Measurements from ENCODE around the gene ROR1.

ROR1 gene

GRCh38 chr1:63756839-63757238, 17.0 kb upstream of the ROR1 start:
- Histone ChIP-seq H3K4me3 (ENCODE audit: low read length in 2 of 2) (no peak overlapping the region), H3K9me3 (ENCODE audit: control insufficient read depth in 2 of 2, low read length in 2 of 2) (no peaks in the 10 kb centered on the region), H3K9ac (ENCODE audit: low read depth in 1 of 2, low read length in 2 of 2) (no peak overlapping the region), H3K36me3 (ENCODE audit: control insufficient read depth in 2 of 2, insufficient read depth in 2 of 2, low read length in 2 of 2) (no peaks in the 10 kb centered on the region), H3K27me3 (ENCODE audit: control insufficient read depth in 2 of 2, insufficient read depth in 2 of 2, low read length in 2 of 2) (no peaks in the 10 kb centered on the region), H3K27ac (ENCODE audit: low read depth in 2 of 2, low read length in 2 of 2) (no peak overlapping the region), H3K4me1 (ENCODE audit: control insufficient read depth in 2 of 2, insufficient read depth in 2 of 2, low read length in 2 of 2) (peaks cover 2% of the 10 kb centered on the region in 2 donors)

GRCh38 chr1:63757334-63757733, 16.5 kb upstream of the ROR1 start:
- Histone ChIP-seq H3K4me1 (ENCODE audit: control insufficient read depth in 2 of 2, insufficient read depth in 2 of 2, low read length in 2 of 2) (peaks cover 2% of the 10 kb centered on the region in 2 donors), H3K9me3 (ENCODE audit: control insufficient read depth in 2 of 2, low read length in 2 of 2) (no peaks in the 10 kb centered on the region), H3K9ac (ENCODE audit: low read depth in 1 of 2, low read length in 2 of 2) (no peak overlapping the region), H3K27me3 (ENCODE audit: control insufficient read depth in 2 of 2, insufficient read depth in 2 of 2, low read length in 2 of 2) (no peaks in the 10 kb centered on the region), H3K4me3 (ENCODE audit: low read length in 2 of 2) (no peak overlapping the region), H3K36me3 (ENCODE audit: control insufficient read depth in 2 of 2, insufficient read depth in 2 of 2, low read length in 2 of 2) (no peaks in the 10 kb centered on the region), H3K27ac (ENCODE audit: low read depth in 2 of 2, low read length in 2 of 2) (no peak overlapping the region)

- no peaks in the 10 kb centered on the region for H3K9me3 ChIP-seq (ENCODE audit: control insufficient read depth in 2 of 2, low read length in 2 of 2)
These were observed 15.0 kb upstream of the ROR1 start for GRCh38 chr1:63758791-63759190.

GRCh38 chr1:63759778-63760177, 14.0 kb upstream of the ROR1 start:
- Histone ChIP-seq H3K36me3 (ENCODE audit: control insufficient read depth in 2 of 2, insufficient read depth in 2 of 2, low read length in 2 of 2) (no peaks in the 10 kb centered on the region), H3K27me3 (ENCODE audit: control insufficient read depth in 2 of 2, insufficient read depth in 2 of 2, low read length in 2 of 2) (no peaks in the 10 kb centered on the region), H3K9ac (ENCODE audit: low read depth in 1 of 2, low read length in 2 of 2) (no peak overlapping the region), H3K27ac (ENCODE audit: low read depth in 2 of 2, low read length in 2 of 2) (no peak overlapping the region), H3K4me3 (ENCODE audit: low read length in 2 of 2) (no peak overlapping the region), H3K4me1 (ENCODE audit: control insufficient read depth in 2 of 2, insufficient read depth in 2 of 2, low read length in 2 of 2) (peaks cover 2% of the 10 kb centered on the region in 2 donors), H3K9me3 (ENCODE audit: control insufficient read depth in 2 of 2, low read length in 2 of 2) (no peaks in the 10 kb centered on the region)

More at GRCh38 chr1:63758791-63759190, 15.0 kb upstream of the ROR1 start:
- H3K4me1 ChIP-seq (ENCODE audit: control insufficient read depth in 2 of 2, insufficient read depth in 2 of 2, low read length in 2 of 2): peaks cover 2% of the 10 kb centered on the region in 2 donors
- peak overlapping the region in 1 of 2 donors; percentile 23 for H3K27ac ChIP-seq (ENCODE audit: low read depth in 2 of 2, low read length in 2 of 2)
- H3K4me3 ChIP-seq (ENCODE audit: low read length in 2 of 2): no peak overlapping the region
- no peak overlapping the region for H3K9ac ChIP-seq (ENCODE audit: low read depth in 1 of 2, low read length in 2 of 2)
- no peaks in the 10 kb centered on the region for H3K27me3 ChIP-seq (ENCODE audit: control insufficient read depth in 2 of 2, insufficient read depth in 2 of 2, low read length in 2 of 2)
- no peaks in the 10 kb centered on the region for H3K36me3 ChIP-seq (ENCODE audit: control insufficient read depth in 2 of 2, insufficient read depth in 2 of 2, low read length in 2 of 2)

GRCh38 chr1:63770381-63770780, 3.4 kb upstream of the ROR1 start:
- no peak overlapping the region for H3K27ac ChIP-seq (ENCODE audit: low read depth in 2 of 2, low read length in 2 of 2)
- H3K9ac ChIP-seq (ENCODE audit: low read depth in 1 of 2, low read length in 2 of 2): no peak overlapping the region
- H3K27me3 ChIP-seq (ENCODE audit: control insufficient read depth in 2 of 2, insufficient read depth in 2 of 2, low read length in 2 of 2): peaks cover 0 to 2% of the 10 kb centered on the region in 2 donors
- peaks cover 3 to 4% of the 10 kb centered on the region in 2 donors for H3K4me1 ChIP-seq (ENCODE audit: control insufficient read depth in 2 of 2, insufficient read depth in 2 of 2, low read length in 2 of 2)
- no peak overlapping the region for H3K4me3 ChIP-seq (ENCODE audit: low read length in 2 of 2)
- no peaks in the 10 kb centered on the region for H3K9me3 ChIP-seq (ENCODE audit: control insufficient read depth in 2 of 2, low read length in 2 of 2)
- H3K36me3 ChIP-seq (ENCODE audit: control insufficient read depth in 2 of 2, insufficient read depth in 2 of 2, low read length in 2 of 2): no peaks in the 10 kb centered on the region

GRCh38 chr1:63772201-63772600, 1.6 kb upstream of the ROR1 start:
- no peak overlapping the region for H3K27ac ChIP-seq (ENCODE audit: low read depth in 2 of 2, low read length in 2 of 2)
- no peak overlapping the region for H3K4me3 ChIP-seq (ENCODE audit: low read length in 2 of 2)

GRCh38 chr1:63772876-63773275, 941 bp upstream of the ROR1 start:
- peaks cover 0 to 2% of the 10 kb centered on the region in 2 donors for H3K27me3 ChIP-seq (ENCODE audit: control insufficient read depth in 2 of 2, insufficient read depth in 2 of 2, low read length in 2 of 2)
- no peak overlapping the region for H3K9ac ChIP-seq (ENCODE audit: low read depth in 1 of 2, low read length in 2 of 2)
- H3K9me3 ChIP-seq (ENCODE audit: control insufficient read depth in 2 of 2, low read length in 2 of 2): no peaks in the 10 kb centered on the region
- H3K4me1 ChIP-seq (ENCODE audit: control insufficient read depth in 2 of 2, insufficient read depth in 2 of 2, low read length in 2 of 2): peaks cover 3 to 4% of the 10 kb centered on the region in 2 donors
- H3K4me3 ChIP-seq (ENCODE audit: low read length in 2 of 2): no peak overlapping the region
- H3K36me3 ChIP-seq (ENCODE audit: control insufficient read depth in 2 of 2, insufficient read depth in 2 of 2, low read length in 2 of 2): no peaks in the 10 kb centered on the region
- H3K27ac ChIP-seq (ENCODE audit: low read depth in 2 of 2, low read length in 2 of 2): no peak overlapping the region

More at GRCh38 chr1:63772201-63772600, 1.6 kb upstream of the ROR1 start:
- Histone ChIP-seq H3K9me3 (ENCODE audit: control insufficient read depth in 2 of 2, low read length in 2 of 2) (no peaks in the 10 kb centered on the region), H3K9ac (ENCODE audit: low read depth in 1 of 2, low read length in 2 of 2) (no peak overlapping the region), H3K36me3 (ENCODE audit: control insufficient read depth in 2 of 2, insufficient read depth in 2 of 2, low read length in 2 of 2) (no peaks in the 10 kb centered on the region), H3K27me3 (ENCODE audit: control insufficient read depth in 2 of 2, insufficient read depth in 2 of 2, low read length in 2 of 2) (peaks cover 0 to 2% of the 10 kb centered on the region in 2 donors), H3K4me1 (ENCODE audit: control insufficient read depth in 2 of 2, insufficient read depth in 2 of 2, low read length in 2 of 2) (peaks cover 3 to 4% of the 10 kb centered on the region in 2 donors)

- no peaks in the 10 kb centered on the region for H3K9me3 ChIP-seq (ENCODE audit: control insufficient read depth in 2 of 2, low read length in 2 of 2)
These were observed 362 bp upstream of the ROR1 start for GRCh38 chr1:63773496-63773814.

GRCh38 chr1:63774617-63775417, 1.0 kb downstream of the ROR1 start:
- peak overlapping the region; percentile 72 to 92 for H3K4me3 ChIP-seq (ENCODE audit: low read length in 2 of 2)
- H3K9ac ChIP-seq (ENCODE audit: low read depth in 1 of 2, low read length in 2 of 2): peak overlapping the region in 1 of 2 donors; percentile 39
- H3K27me3 ChIP-seq (ENCODE audit: control insufficient read depth in 2 of 2, insufficient read depth in 2 of 2, low read length in 2 of 2): peaks cover 0 to 2% of the 10 kb centered on the region in 2 donors
- peak overlapping the region; percentile 30 to 32 for H3K27ac ChIP-seq (ENCODE audit: low read depth in 2 of 2, low read length in 2 of 2)
- H3K9me3 ChIP-seq (ENCODE audit: control insufficient read depth in 2 of 2, low read length in 2 of 2): no peaks in the 10 kb centered on the region
- H3K4me1 ChIP-seq (ENCODE audit: control insufficient read depth in 2 of 2, insufficient read depth in 2 of 2, low read length in 2 of 2): peaks cover 3 to 4% of the 10 kb centered on the region in 2 donors
- no peaks in the 10 kb centered on the region for H3K36me3 ChIP-seq (ENCODE audit: control insufficient read depth in 2 of 2, insufficient read depth in 2 of 2, low read length in 2 of 2)

More at GRCh38 chr1:63773496-63773814, 362 bp upstream of the ROR1 start:
- peak overlapping the region in 1 of 2 donors; percentile 73 for H3K9ac ChIP-seq (ENCODE audit: low read depth in 1 of 2, low read length in 2 of 2)
- H3K27me3 ChIP-seq (ENCODE audit: control insufficient read depth in 2 of 2, insufficient read depth in 2 of 2, low read length in 2 of 2): peaks cover 0 to 2% of the 10 kb centered on the region in 2 donors
- H3K4me3 ChIP-seq (ENCODE audit: low read length in 2 of 2): peak overlapping the region; percentile 64 to 92
- no peaks in the 10 kb centered on the region for H3K36me3 ChIP-seq (ENCODE audit: control insufficient read depth in 2 of 2, insufficient read depth in 2 of 2, low read length in 2 of 2)
- peaks cover 3 to 4% of the 10 kb centered on the region in 2 donors for H3K4me1 ChIP-seq (ENCODE audit: control insufficient read depth in 2 of 2, insufficient read depth in 2 of 2, low read length in 2 of 2)
- H3K27ac ChIP-seq (ENCODE audit: low read depth in 2 of 2, low read length in 2 of 2): peak overlapping the region; percentile 56 to 81

GRCh38 chr1:63775418-63776127, 1.8 kb downstream of the ROR1 start:
- Histone ChIP-seq H3K9me3 (ENCODE audit: control insufficient read depth in 2 of 2, low read length in 2 of 2) (no peaks in the 10 kb centered on the region), H3K4me1 (ENCODE audit: control insufficient read depth in 2 of 2, insufficient read depth in 2 of 2, low read length in 2 of 2) (peaks cover 3 to 4% of the 10 kb centered on the region in 2 donors), H3K27me3 (ENCODE audit: control insufficient read depth in 2 of 2, insufficient read depth in 2 of 2, low read length in 2 of 2) (peaks cover 0 to 2% of the 10 kb centered on the region in 2 donors), H3K36me3 (ENCODE audit: control insufficient read depth in 2 of 2, insufficient read depth in 2 of 2, low read length in 2 of 2) (no peaks in the 10 kb centered on the region), H3K4me3 (ENCODE audit: low read length in 2 of 2) (peak overlapping the region; percentile 72 to 92), H3K27ac (ENCODE audit: low read depth in 2 of 2, low read length in 2 of 2) (no peak overlapping the region), H3K9ac (ENCODE audit: low read depth in 1 of 2, low read length in 2 of 2) (peak overlapping the region in 1 of 2 donors; percentile 39)

Data from mucosa of rectum (tissue), 2 donors.